ENCODE results near the gene ATP13A1. TPM values are rescaled to one million over a fixed set of nuclear protein-coding genes. Genes with fewer than 3 reads are reported as not detected.
A peak's percentile ranks its signal among the peaks of the same experiment; 100 is the strongest.

The ATP13A1 gene
- total RNA-seq, 1 donor from 2014 or later = 104 TPM

GRCh38 chr19:19597809-19598306 is 65.6 kb downstream of the ATP13A1 start:
- Mint-ChIP-seq H3K4me1 (ENCODE audit: low read depth) (peaks cover 69% of the 10 kb centered on the region), H3K4me3 (peak overlapping the region; percentile 79), H3K27me3 (ENCODE audit: insufficient read depth) (no peaks in the 10 kb centered on the region), H3K36me3 (ENCODE audit: low read depth) (peaks cover 39% of the 10 kb centered on the region), H3K27ac (peak overlapping the region; percentile 99), H3K9me3 (no peaks in the 10 kb centered on the region)
- peak; percentile 73 for DNase-seq (ENCODE audit: low spot score)
- intact Hi-C loops (cut with micrococcal nuclease) = loop anchor here (1.0 to 2.0 kb wide), 6 partner anchors 9 to 223 kb away; partner anchors contain the start of genes ATP13A1, GMIP, PBX4 and ZNF506

Other genes with a start within 250 kb of the ATP13A1 start
- 3.0 and 4.1 TPM in 2 replicates for gene TSSK6, start 148.1 kb downstream of the ATP13A1 start, total RNA-seq
- gene NDUFA13, start 147.5 kb downstream of the ATP13A1 start, total RNA-seq = 408 and 410 TPM in 2 replicates
- gene YJEFN3, start 134.8 kb downstream of the ATP13A1 start, total RNA-seq = 13.6 and 15.0 TPM in 2 replicates
- gene CILP2, start 125.4 kb downstream of the ATP13A1 start, total RNA-seq = 0.26 and 0.29 TPM in 2 replicates
- 28.0 and 29.6 TPM in 2 replicates for gene PBX4, start 45.0 kb downstream of the ATP13A1 start, total RNA-seq
- gene LPAR2, start 35.5 kb downstream of the ATP13A1 start, total RNA-seq = 25.8 and 27.4 TPM in 2 replicates
- gene GMIP, start 20.0 kb downstream of the ATP13A1 start, total RNA-seq = 67.8 and 71.6 TPM in 2 replicates
- 48.2 and 54.9 TPM in 2 replicates for gene ZNF101, start 5.2 kb upstream of the ATP13A1 start, total RNA-seq
- gene ZNF14, start 69.4 kb upstream of the ATP13A1 start, total RNA-seq = 4.3 and 5.1 TPM in 2 replicates
- 13.5 and 15.7 TPM in 2 replicates for gene ZNF506, start 158.1 kb upstream of the ATP13A1 start, total RNA-seq
- gene ZNF253, start 202.2 kb upstream of the ATP13A1 start, total RNA-seq = 7.8 and 11.1 TPM in 2 replicates
- 6.8 and 7.2 TPM in 2 replicates for gene ZNF93, start 237.3 kb upstream of the ATP13A1 start, total RNA-seq

All from activated T-helper 1 cell treated with anti-CD3 and anti-CD28 coated beads, Interleukin-12 subunit alpha, Interleukin-12 subunit beta, Interleukin-2, Interleukin-4 antibody, amounts not matched to agents 30 ng/mL and 10 ng/mL and 1 ng/mL, durations not matched to agents 14 hours and 24 hours and 36 hours (primary cell).